Lower lobe of right lung (tissue), 2 donors: ENCODE data around the gene CBFA2T2. TPM values are rescaled to one million over a fixed set of nuclear protein-coding genes. Genes with fewer than 3 reads are reported as not detected.
"Not testable (repeated sequence)": the region's sequence is repeated elsewhere in the genome, so short reads cannot be mapped to it uniquely, and the experiment has no call there.

Experiments used
- ATAC-seq, 2 donors: fragments of 200-7000 bp; cut with Tn5 transposase; one replicate each; pipeline ENCODE4 v1.9.1; 2020 to 2022; ENCODE audit warnings: mild to moderate bottlenecking in 2 of 2, moderate library complexity in 2 of 2
- DNase-seq: peaks from one replicate; pipeline ENCODE4 v3.0.0-alpha.2; 2020
- H3K27ac ChIP-seq: fragments of 200-600 bp; one replicate; pipeline ENCODE4 v1.8.0; 2022
- H3K27me3 ChIP-seq: fragments of 200-600 bp; one replicate; pipeline ENCODE4 v1.8.0; 2022; ENCODE audit warnings: low read depth
- H3K36me3 ChIP-seq: fragments of 200-600 bp; one replicate; pipeline ENCODE4 v1.8.0; 2022; ENCODE audit warnings: mild to moderate bottlenecking
- H3K4me1 ChIP-seq: fragments of 200-600 bp; one replicate; pipeline ENCODE4 v1.8.0; 2022
- H3K4me3 ChIP-seq: fragments of 200-600 bp; one replicate; pipeline ENCODE4 v1.8.0; 2022; ENCODE audit warnings: mild to moderate bottlenecking
- H3K9me3 ChIP-seq: fragments of 200-600 bp; one replicate; pipeline ENCODE4 v1.8.0; 2022
- intact Hi-C: fragments of 100-400 bp; cut with DNase I; formaldehyde crosslinking; loops from one replicate; pipeline ENCODE4 v1.11.0; 2022
- total RNA-seq: library from RNA; stranded (reverse); fragmentation: NEBNext Ultra II Directional; extraction: Animal tissue kit (Norgen Biotek cat#: 25700); gene quantifications from one replicate; pipeline ENCODE4 v1.2.1, GENCODE V29; 2021
- TF ChIP-seq, protein P1 (sequence below): fragments of 200-600 bp; IDR thresholded peaks from one replicate; pipeline ENCODE4 v1.8.0; 2022; ENCODE audit warnings: antibody characterized with exemption, mild to moderate bottlenecking
- donor health status: DM: no; HTN: yes; CAD: no; lungs with severe emphysema.

CBFA2T2 gene
- total RNA-seq, 1 donor from 2014 or later: 18.2 TPM

DNA sequence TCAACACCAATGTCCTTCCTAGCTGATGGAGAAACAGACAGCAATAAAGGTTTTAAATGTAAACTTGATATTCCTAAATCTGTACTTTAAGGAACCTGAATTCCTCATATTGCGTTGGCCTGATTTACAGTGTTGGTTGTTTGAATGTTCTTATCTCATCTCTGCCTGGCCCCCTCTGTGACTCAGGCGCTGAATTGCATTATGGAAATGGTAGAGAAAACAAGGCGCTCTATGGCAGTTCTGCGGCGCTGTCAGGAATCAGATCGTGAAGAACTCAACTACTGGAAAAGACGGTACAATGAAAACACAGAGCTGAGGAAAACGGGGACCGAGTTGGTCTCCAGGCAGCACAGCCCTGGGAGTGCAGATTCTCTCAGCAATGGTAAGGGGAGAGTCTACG, 139.6 kb downstream of the CBFA2T2 start:
- Histone ChIP-seq H3K27ac (no peak overlapping the region), H3K9me3 (no peaks in the 10 kb centered on the region), H3K27me3 (no peaks in the 10 kb centered on the region), H3K36me3 (peaks cover 56% of the 10 kb centered on the region), H3K4me1 (no peaks in the 10 kb centered on the region), H3K4me3 (no peak overlapping the region)
- DNase-seq (no peak), ATAC-seq (no peak)
- intact Hi-C loops: no loop called here
- TF ChIP-seq, protein P1, sequence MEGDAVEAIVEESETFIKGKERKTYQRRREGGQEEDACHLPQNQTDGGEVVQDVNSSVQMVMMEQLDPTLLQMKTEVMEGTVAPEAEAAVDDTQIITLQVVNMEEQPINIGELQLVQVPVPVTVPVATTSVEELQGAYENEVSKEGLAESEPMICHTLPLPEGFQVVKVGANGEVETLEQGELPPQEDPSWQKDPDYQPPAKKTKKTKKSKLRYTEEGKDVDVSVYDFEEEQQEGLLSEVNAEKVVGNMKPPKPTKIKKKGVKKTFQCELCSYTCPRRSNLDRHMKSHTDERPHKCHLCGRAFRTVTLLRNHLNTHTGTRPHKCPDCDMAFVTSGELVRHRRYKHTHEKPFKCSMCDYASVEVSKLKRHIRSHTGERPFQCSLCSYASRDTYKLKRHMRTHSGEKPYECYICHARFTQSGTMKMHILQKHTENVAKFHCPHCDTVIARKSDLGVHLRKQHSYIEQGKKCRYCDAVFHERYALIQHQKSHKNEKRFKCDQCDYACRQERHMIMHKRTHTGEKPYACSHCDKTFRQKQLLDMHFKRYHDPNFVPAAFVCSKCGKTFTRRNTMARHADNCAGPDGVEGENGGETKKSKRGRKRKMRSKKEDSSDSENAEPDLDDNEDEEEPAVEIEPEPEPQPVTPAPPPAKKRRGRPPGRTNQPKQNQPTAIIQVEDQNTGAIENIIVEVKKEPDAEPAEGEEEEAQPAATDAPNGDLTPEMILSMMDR: no peak

DNA sequence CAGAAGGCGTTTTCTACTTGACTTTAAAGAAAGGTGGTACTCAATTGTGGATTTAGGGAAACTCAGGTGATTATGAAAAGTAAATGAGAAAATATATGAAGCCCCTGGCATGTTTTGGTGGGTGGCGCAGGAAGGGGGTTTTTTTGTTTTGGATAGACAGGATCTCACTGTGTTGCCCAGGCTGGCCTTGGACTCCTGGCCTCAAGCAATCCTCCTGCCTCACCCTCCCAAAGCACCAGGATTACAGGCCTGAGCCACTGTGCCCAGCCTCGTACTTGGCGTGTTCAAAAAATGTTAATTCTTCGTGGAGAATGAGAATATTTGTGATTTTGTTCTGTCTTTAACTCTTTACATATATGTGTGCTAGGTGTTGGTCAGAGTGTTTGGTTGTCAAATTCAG, 140.1 kb downstream of the CBFA2T2 start:
- no peak overlapping the region for H3K27ac ChIP-seq
- DNase-seq (no peak), ATAC-seq (no peak)
- no peaks in the 10 kb centered on the region for H3K4me1 ChIP-seq
- no peaks in the 10 kb centered on the region for H3K27me3 ChIP-seq
- intact Hi-C loops: loop anchor here (10.0 kb wide), 1 partner anchor 165 kb away; no protein-coding TSS in a partner anchor
- no peaks in the 10 kb centered on the region for H3K9me3 ChIP-seq
- peaks cover 51% of the 10 kb centered on the region for H3K36me3 ChIP-seq
- TF ChIP-seq, protein P1: no peak
- H3K4me3 ChIP-seq: no peak overlapping the region

DNA sequence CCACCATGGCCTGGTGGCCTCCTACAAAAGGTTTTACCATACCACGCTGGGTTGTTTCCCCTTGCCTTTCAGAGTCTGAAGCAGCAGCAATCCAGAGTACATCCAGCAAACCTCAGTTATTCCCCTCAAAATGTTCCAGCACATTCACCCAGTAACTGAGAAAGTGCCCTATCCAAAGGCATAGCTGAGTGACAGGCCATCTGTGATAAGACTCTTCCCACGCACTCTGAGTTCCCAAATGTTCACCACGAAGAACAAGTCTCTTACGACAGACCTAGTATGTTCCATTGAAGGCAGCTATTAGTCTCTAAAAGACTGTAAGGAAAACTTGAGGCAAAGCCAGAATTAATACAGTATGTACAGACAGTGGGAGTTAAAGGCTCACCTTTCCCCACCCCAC, 140.6 kb downstream of the CBFA2T2 start:
- Histone ChIP-seq H3K27me3 (no peaks in the 10 kb centered on the region), H3K4me3 (no peak overlapping the region), H3K9me3 (no peaks in the 10 kb centered on the region), H3K4me1 (no peaks in the 10 kb centered on the region), H3K36me3 (peaks cover 51% of the 10 kb centered on the region), H3K27ac (no peak overlapping the region)
- ATAC-seq (no peak), DNase-seq (no peak)
- intact Hi-C loops: loop anchor here (10.0 kb wide), 1 partner anchor 166 kb away; no protein-coding TSS in a partner anchor
- TF ChIP-seq, protein P1: no peak

DNA sequence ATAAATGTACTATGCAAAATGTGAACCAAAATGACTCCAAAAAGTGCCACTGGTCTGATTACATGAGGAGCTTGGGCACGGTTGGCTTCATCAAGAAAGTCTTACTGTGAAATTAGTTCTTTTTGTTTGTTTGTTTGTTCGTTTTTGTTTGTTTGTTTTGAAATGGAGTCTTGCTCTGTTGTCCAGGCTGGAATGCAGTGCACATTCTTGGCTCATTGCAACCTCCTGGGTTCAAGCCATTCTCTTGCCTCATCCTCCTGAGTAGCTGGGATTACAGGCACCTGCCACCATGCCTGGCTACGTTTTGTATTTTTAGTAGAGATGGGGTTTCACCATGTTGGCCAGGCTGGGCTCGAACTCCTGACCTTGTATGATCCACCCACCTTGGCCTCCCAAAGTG, 142.0 kb downstream of the CBFA2T2 start:
- not testable (repeated sequence) for H3K27me3 ChIP-seq, H3K27ac ChIP-seq, ATAC-seq, H3K4me3 ChIP-seq, H3K9me3 ChIP-seq, DNase-seq, H3K4me1 ChIP-seq
- intact Hi-C loops: loop anchor here (10.0 kb wide), 1 partner anchor 167 kb away; no protein-coding TSS in a partner anchor
- H3K36me3 ChIP-seq: peaks cover 48% of the 10 kb centered on the region

DNA sequence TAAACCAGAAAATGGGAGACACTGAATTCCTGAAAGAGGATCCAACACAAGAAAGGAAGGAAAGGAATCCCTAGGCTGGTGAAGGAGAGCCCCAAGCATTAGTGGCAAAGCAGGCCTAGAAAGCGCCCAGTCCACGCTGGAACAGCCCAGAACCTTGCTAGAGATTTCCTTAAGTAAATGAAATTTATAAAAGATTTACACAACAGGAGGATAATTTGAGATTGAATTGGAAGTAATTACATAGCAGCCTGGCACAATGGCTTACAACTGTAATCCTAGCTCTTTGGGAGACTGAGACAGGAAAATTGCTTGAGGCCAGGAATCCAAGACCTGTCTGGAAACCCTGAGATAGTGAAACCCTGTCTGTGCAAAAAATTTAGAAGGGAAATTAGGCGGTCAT, 145.4 kb downstream of the CBFA2T2 start:
- Histone ChIP-seq H3K36me3 (peaks cover 60% of the 10 kb centered on the region), H3K27ac (no peak overlapping the region), H3K27me3 (no peaks in the 10 kb centered on the region), H3K4me1 (no peaks in the 10 kb centered on the region), H3K4me3 (no peak overlapping the region), H3K9me3 (no peaks in the 10 kb centered on the region)
- intact Hi-C loops: loop anchor here (10.0 kb wide), 1 partner anchor 171 kb away; no protein-coding TSS in a partner anchor
- ATAC-seq (no peak), DNase-seq (no peak)
- TF ChIP-seq, protein P1: no peak

DNA sequence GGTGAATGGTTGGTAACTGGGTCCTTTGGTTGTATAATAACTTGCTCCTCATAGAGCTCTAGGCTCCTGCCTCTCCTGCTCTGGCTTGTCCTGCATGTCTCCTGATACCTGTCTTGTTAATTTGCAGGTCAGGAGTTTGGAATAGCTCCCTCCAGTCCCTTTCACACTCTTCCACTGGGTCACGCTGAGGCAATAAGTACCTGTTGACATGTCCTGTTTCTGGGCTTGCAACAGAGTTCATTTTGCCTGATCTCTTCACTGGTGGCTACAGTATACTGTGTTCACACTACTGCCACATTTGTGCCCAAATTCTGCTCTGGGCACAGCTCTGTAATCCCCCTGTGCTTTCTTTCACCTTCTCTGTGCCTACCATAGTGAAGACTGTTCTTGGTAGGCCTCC, 146.9 kb downstream of the CBFA2T2 start:
- no peak for ATAC-seq
- no peaks in the 10 kb centered on the region for H3K4me1 ChIP-seq
- TF ChIP-seq, protein P1: no peak
- no peaks in the 10 kb centered on the region for H3K27me3 ChIP-seq
- peaks cover 61% of the 10 kb centered on the region for H3K36me3 ChIP-seq
- no peak overlapping the region for H3K27ac ChIP-seq
- H3K9me3 ChIP-seq: no peaks in the 10 kb centered on the region
- intact Hi-C loops: loop anchor here (10.0 kb wide), 1 partner anchor 172 kb away; no protein-coding TSS in a partner anchor
- no peak overlapping the region for H3K4me3 ChIP-seq
- DNase-seq: no peak
